Fibroblast of peridontal ligament (primary cell): ENCODE data around the gene GLB1L3.
A peak's percentile ranks its signal among the peaks of the same experiment; 100 is the strongest.

ENCODE experiments used
- DNase-seq: peaks from one replicate; pipeline ENCODE4 v3.0.0-alpha.2; 2010; ENCODE audit errors: extremely low read depth

Gene GLB1L3

DNA sequence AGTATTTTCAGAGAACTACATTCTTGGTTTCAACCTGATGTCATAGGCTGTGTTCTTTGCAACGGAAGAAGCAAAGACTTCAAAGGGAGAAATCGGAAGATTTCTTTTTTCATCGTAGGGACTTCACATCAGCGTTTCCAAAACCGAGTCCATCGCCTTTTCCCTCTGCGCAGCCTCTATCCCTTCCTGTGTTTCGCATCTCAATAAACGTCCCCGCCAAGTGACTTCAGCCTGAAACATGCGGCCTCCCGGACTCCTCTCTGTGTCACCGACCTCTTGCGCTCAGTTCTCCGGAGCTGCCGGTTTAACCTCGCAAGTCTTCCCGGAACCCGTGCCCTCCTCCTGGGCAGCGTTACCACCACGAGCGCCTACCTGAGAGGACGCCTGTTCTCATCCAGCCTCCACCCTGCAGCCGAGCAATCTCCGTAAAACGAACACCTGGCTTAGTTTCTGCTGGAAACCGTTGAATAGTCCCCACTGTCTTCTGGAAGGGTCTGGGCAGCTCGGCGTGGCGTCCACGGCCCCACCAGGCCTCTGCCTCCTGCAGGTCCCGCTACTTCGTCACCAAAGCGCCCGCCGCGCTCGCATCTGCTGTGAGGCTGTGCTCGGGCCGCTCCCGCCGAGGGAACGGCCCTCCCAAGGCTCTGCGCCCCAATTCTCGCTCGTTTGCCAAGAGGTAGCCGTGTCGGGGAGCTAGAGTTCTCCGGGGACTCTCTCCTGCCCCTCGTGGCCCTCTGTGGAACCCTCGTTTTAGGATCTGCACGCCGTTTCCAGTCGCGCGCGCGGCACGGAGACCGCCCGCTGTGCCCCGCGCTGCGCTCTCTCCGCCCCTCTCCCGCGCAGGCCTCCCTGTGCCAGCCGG lies at the start of gene GLB1L3:
Gene GLB1L3 (plus strand): TSS at position 846 of the 862 bp plus-strand sequence. CDS start 362 bp downstream, outside the sequence.
- peak; percentile 11 for DNase-seq

- no peak for DNase-seq
These were observed 49.3 kb upstream of the GLB1L3 start for GRCh38 chr11:134226806-134227325.

- peak; percentile 65 for DNase-seq
These were observed 47.6 kb upstream of the GLB1L3 start for GRCh38 chr11:134228625-134229024.

- DNase-seq = peak; percentile 24
These were observed 46.9 kb upstream of the GLB1L3 start for GRCh38 chr11:134229126-134229790.

DNA sequence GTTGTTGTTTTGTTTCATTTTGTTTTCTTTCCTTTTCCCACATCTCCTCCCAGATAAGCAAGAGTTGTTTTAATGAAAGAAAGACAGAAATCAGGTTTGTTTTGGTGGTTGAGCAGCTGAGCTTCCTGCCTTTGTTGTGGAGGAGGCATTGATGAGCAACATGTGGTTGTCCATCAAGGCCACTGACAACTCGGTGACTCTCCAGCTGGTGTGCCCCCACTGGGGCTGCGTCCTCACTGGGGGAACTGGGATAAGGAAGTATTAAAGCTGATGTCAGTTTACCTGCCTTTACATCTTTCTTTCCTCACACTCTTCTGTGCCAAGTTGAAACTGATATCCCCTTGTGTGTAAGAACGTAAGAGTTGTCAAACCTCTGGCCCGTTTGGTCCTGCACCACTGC lies 45.8 kb upstream of the GLB1L3 start:
- DNase-seq = no peak

- no peak for DNase-seq
These were observed 44.1 kb upstream of the GLB1L3 start for GRCh38 chr11:134231958-134232659.

- DNase-seq = no peak
These were observed 42.4 kb upstream of the GLB1L3 start for GRCh38 chr11:134233729-134234179.

- no peak for DNase-seq
These were observed 40.8 kb upstream of the GLB1L3 start for GRCh38 chr11:134235399-134235798.

DNA sequence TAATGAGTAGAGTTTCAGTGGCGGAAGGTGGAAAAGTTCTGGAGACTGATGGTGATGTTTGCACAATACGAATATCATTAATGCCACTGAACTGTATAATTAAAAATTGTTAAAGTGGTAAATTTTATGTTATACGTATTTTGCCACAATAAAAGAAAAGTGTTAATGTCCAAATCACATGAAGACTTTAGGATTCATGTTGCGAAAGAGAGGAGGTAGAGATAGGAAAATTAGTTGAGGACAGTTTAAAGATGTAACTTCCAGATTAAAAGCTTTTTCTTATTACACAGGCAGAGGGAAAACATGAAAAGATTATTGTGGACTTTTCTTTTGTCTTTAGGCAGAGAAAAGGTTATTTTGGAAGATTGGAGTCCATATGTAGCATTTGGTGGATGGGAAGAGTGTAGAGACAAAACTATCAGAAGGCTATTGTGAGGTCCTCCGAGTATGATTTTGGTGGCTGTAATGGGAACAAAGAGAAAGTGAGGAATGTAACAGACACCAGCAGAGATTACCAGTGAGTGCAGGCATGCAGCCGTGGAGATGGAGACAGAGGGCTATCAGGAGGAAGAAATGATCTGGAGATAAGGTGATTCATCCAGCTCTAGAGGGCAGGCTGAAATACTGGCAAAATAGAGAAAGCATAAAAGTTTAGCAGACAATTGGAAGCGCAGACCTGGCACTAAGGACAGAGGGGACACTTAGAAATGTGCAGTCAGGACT lies 39.2 kb upstream of the GLB1L3 start:
- no peak for DNase-seq

DNA sequence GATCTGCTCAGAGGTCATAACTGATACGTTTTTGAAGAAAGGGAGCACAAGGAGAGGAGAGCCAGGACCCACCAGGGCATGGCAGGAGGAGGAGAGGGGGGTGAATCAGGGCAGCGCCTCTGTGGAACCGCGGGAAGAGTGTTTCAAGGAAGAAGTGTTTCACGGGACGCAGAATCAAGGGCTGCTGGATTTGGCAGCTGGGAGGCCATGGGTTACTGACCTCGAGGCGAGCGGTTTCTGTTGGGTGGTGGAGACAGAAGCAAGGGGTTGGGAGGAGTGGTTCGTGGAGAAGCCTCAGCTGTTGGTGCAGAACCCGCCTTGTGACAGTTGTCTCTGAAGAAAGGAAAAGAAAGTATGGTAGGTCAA lies 38.6 kb upstream of the GLB1L3 start:
- DNase-seq = no peak

DNA sequence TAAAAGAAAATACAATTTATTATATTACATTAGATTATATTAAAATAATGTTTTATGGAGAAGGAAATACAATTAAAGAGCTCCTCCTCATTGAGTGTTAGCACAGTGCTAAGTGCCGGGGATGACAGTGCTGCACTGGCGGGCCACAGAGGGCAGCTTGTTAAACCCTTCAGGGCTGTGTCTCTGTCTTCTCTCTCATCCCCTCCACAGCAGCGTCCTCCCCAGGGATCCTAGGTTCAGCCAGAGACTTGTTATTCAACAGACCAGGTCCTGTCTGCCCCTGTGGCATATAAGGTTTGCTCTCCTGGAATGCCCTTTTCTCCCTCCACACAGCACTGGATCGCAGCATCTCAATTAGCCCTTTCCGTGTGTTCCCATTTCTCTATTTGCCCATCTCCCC lies 37.2 kb upstream of the GLB1L3 start:
- DNase-seq = no peak

DNA sequence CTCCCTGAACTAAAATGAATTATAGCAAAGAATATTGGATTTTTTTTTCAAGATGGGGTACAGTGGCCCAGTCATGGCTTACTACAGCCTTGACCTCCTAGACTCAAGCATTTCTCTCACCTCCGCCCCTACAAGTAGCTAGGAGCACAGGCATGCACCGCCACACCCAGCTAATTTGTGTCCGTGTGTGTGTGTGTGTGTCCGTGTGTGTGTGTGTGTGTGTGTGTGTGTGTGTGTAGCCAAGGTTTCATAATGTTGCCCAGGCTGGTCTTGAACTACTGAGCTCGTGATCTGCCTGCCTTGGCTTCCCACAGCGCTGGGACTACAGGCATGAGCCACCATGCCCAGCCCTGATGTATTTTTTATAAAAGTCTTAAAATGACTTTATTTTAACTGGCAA lies 35.6 kb upstream of the GLB1L3 start:
- DNase-seq = no peak

GRCh38 chr11:134242376-134242775 lies 33.8 kb upstream of the GLB1L3 start:
- DNase-seq = no peak

DNA sequence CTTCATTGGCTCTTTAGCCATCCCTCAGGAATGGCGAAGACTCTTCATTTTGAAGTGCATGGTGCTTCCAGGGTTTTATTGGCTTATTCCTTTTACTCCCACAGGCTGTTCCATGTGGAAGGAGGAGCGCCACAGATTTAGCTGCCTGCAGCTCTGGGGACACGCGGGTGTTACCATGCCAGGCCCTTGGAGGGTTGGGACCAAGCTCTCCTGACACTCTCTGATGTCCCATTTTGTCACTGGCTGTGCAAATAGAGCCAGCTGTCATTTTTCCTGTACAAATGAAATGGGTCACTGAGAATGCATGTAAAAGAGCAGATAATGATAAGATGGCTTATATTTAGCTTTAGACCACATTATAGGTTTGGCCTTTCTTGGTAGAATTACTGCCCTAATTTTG lies 32.3 kb upstream of the GLB1L3 start:
- DNase-seq = no peak

GRCh38 chr11:134244593-134244992 lies 31.6 kb upstream of the GLB1L3 start:
- peak; percentile 21 for DNase-seq

DNA sequence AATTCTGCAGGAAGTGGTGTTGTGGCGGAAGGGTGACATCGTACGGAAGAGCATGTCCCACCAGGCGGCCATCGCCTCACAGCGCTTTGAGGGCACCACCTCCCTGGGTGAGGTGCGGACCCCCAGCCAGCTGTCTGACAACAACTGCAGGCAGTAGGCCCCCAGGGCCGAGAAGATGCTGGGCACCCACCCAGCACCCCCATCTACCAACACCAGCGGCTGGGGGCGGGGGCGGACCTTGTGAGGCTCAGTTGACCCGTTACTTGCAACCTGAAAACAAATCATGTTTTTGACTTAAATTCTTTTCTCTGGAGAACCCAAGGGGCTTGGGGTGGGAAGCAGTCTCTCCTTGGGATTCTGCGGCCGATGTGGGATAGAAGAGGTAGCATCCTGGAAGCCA lies 30.7 kb upstream of the GLB1L3 start:
- DNase-seq = no peak

GRCh38 chr11:134246100-134246499 lies 30.1 kb upstream of the GLB1L3 start:
- DNase-seq = no peak

DNA sequence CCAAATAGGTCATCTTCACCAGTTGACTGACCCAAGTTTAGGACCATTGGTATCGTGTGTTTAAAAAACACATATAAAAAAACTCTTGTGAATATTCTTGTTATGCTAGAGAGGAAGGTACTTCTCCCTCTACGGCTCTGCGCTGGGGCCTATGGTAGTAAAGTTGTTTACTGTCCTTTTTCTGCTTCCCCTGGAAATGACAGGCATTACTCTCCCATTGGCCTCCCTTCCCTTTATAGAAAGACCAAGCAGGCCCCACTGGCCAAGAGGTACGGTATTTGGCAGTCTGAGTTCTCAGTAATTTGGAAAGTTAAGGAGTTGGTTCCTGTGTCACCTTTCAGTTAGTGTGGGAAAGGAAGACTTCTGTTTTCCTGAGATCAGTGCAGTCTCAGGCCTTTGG lies 29.5 kb upstream of the GLB1L3 start:
- DNase-seq = no peak

GRCh38 chr11:134248910-134249480 lies 27.2 kb upstream of the GLB1L3 start:
- peak; percentile 19 for DNase-seq

GRCh38 chr11:134250246-134250645 lies 25.9 kb upstream of the GLB1L3 start:
- no peak for DNase-seq

DNA sequence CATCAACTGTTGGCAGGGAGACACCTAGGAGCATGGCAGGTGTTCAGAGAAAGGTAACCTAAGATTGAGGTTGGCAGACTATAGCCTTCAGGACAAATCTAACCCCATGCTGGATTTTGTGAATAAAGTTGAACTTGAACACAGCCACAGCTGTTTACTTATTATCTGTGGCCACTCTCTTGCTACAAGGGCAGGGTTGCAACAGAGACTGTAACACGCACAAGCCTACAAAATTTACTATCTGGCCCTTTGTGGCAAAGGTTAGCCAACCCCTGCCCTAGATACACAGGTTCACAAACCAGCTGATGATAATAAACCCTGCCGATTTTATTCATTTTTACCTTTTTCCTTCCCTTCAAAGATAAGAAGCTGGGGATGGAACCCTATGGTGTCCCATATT lies 25.5 kb upstream of the GLB1L3 start:
- DNase-seq = no peak
